Stimulated activated CD8-positive, alpha-beta memory T cell treated with anti-CD3 and anti-CD28 coated beads, Interleukin-15, amount 100 ng/mL, for 1 hour (primary cell): ENCODE measurements around the gene OR8S1.

Experiments
- DNase-seq: peaks from one replicate; pipeline ENCODE4 v3.0.0-alpha.2; 2020; ENCODE audit warnings: low read depth

Gene OR8S1

GRCh38 chr12:48557919-48558318 is 32.5 kb downstream of the OR8S1 start:
- DNase-seq: no peak

- no peak for DNase-seq
Measured at GRCh38 chr12:48567731-48568130, 42.3 kb downstream of the OR8S1 start.

GRCh38 chr12:48569946-48570345 is 44.5 kb downstream of the OR8S1 start, which contains the start of gene LALBA:
Gene LALBA, minus strand, starts transcription at chr12:48570046. Its CDS starts 26 bp downstream, at chr12:48570020.
- DNase-seq: no peak

- no peak for DNase-seq
Measured at GRCh38 chr12:48572326-48572725, 46.9 kb downstream of the OR8S1 start.
